Cardiac muscle cell (in vitro differentiated cells and primary cell): Measurements from ENCODE around the gene GOLGA2. TPM values are rescaled to one million over a fixed set of nuclear protein-coding genes. Genes with fewer than 3 reads are reported as not detected.

Experiments
- DNase-seq, 2 donors: peaks; one replicate each; pipeline versions ENCODE4 v3.0.0 to v3.0.0-alpha.2; 2010 to 2017; ENCODE audit warnings: low read depth in 1 of 2, low spot score in 1 of 2
- H3K27ac ChIP-seq: fragments of 200-600 bp; sonication (generic); 2 replicates; pipeline ENCODE4 v1.5.1; 2016
- H3K27me3 ChIP-seq: fragments of 200-600 bp; sonication (generic); 2 replicates; pipeline ENCODE4 v1.6.0; 2016; ENCODE audit warnings: control low read depth
- H3K36me3 ChIP-seq: fragments of 200-600 bp; sonication (generic); 2 replicates; pipeline ENCODE4 v1.5.1; 2016; ENCODE audit warnings: control low read depth
- H3K4me1 ChIP-seq: fragments of 200-600 bp; sonication (generic); 2 replicates; pipeline ENCODE4 v1.8.1; 2017; ENCODE audit warnings: low read depth, mild to moderate bottlenecking, mixed run types
- H3K4me3 ChIP-seq: fragments of 200-600 bp; sonication (generic); 2 replicates; pipeline ENCODE4 v1.5.1; 2016; ENCODE audit warnings: mild to moderate bottlenecking
- H3K9me3 ChIP-seq: fragments of 200-600 bp; sonication (generic); 2 replicates; pipeline ENCODE4 v1.5.1; 2017; ENCODE audit warnings: low read depth, mild to moderate bottlenecking, control low read depth
- polyA plus RNA-seq: library from polyadenylated mRNA; unstranded; fragments of >200 nt; fragmentation: Nextera tagmentation; extraction: Ambion mirVana; gene quantifications from 2 replicates; pipeline ENCODE4 v1.2.1, GENCODE V29; 2016
- total RNA-seq: library from RNA; depleted of rRNA; stranded (reverse); fragments of >200 nt; gene quantifications from 2 replicates; pipeline ENCODE4 v1.2.3, GENCODE V29; 2016
- TF ChIP-seq, protein P1 (sequence below): IDR thresholded peaks from 2 replicates; pipeline ENCODE4 v1.5.1; 2012; ENCODE audit warnings: low read depth, mild to moderate bottlenecking, low read length

Gene GOLGA2, protein sequence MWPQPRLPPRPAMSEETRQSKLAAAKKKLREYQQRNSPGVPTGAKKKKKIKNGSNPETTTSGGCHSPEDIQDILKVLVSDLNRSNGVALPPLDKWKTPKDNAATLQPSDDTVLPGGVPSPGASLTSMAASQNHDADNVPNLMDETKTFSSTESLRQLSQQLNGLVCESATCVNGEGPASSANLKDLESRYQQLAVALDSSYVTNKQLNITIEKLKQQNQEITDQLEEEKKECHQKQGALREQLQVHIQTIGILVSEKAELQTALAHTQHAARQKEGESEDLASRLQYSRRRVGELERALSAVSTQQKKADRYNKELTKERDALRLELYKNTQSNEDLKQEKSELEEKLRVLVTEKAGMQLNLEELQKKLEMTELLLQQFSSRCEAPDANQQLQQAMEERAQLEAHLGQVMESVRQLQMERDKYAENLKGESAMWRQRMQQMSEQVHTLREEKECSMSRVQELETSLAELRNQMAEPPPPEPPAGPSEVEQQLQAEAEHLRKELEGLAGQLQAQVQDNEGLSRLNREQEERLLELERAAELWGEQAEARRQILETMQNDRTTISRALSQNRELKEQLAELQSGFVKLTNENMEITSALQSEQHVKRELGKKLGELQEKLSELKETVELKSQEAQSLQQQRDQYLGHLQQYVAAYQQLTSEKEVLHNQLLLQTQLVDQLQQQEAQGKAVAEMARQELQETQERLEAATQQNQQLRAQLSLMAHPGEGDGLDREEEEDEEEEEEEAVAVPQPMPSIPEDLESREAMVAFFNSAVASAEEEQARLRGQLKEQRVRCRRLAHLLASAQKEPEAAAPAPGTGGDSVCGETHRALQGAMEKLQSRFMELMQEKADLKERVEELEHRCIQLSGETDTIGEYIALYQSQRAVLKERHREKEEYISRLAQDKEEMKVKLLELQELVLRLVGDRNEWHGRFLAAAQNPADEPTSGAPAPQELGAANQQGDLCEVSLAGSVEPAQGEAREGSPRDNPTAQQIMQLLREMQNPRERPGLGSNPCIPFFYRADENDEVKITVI
- total RNA-seq (95.3 and 96.4 TPM in 2 replicates), polyA plus RNA-seq (32.0 and 35.3 TPM in 2 replicates)

DNA sequence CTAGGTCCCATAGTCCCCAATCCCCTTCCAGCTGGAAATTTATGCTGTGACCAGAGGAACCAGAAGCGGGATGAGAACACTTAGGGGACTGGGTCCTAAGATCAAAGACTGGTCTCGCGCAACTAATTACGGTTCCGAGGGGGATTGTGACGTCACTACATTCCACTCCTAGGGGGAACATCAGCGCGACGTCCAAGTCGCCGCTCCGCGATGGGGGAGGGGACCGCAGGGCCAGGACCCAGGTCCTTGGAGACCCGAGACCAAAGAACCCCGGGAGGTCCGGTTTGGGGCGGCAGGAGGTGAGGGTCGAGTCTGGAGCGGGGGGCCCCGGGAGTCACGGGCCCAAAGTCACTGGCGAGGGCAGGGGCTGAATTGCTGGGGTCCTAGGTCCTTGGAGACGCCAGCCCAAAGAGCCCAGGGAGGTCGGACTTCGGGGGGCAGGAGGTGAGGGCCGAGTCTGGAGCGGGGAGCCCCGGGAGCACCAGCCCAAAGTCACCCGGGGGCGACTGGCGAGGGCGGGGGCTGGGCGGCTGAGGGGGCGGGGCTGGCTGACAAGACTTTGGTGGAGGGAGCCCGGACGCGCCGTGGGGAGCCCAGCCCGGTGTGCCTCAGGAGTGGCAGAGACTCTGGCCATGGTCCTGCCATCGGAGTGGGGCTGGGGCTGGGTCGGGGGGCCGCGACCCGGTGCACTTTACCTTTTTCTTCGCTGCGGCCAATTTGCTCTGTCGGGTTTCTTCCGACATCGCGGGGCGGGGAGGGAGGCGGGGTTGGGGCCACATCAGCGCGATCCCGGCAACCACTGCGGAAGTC, at the start of gene GOLGA2:
Gene GOLGA2 (minus strand): TSS at position 810 of the 810 bp plus-strand sequence. CDS start 31 bp downstream, at position 779.
- TF ChIP-seq, protein P1, sequence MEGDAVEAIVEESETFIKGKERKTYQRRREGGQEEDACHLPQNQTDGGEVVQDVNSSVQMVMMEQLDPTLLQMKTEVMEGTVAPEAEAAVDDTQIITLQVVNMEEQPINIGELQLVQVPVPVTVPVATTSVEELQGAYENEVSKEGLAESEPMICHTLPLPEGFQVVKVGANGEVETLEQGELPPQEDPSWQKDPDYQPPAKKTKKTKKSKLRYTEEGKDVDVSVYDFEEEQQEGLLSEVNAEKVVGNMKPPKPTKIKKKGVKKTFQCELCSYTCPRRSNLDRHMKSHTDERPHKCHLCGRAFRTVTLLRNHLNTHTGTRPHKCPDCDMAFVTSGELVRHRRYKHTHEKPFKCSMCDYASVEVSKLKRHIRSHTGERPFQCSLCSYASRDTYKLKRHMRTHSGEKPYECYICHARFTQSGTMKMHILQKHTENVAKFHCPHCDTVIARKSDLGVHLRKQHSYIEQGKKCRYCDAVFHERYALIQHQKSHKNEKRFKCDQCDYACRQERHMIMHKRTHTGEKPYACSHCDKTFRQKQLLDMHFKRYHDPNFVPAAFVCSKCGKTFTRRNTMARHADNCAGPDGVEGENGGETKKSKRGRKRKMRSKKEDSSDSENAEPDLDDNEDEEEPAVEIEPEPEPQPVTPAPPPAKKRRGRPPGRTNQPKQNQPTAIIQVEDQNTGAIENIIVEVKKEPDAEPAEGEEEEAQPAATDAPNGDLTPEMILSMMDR = no peak
- Histone ChIP-seq H3K4me3 (peak within 1 kb of the TSS; percentile 96), H3K27ac (peak within 1 kb of the TSS; percentile 97), H3K9me3 (no peaks in the 10 kb centered on the region), H3K27me3 (no peaks in the 10 kb centered on the region), H3K4me1 (no peaks in the 10 kb centered on the region), H3K36me3 (peaks cover 20% of the 10 kb centered on the region)
- DNase-seq = peak; percentile 66 to 73

DNA sequence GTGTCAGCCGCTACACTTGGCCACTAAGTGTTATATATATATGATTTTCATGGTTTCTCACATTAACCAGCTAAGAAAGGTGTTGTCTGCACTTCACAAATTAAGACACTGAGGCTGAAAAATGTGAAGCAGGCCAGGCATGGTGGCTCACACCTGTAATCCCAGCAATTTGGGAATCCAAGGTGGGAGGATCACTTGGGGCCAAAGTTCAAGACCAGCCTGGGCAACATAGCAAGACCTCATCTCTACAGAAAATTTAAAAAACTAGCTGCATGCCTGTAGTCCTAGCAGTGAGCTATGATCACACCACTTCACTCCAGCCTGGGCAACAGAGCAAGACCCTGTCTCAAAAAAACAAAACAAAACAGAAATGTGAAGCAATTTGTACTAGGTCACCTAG, 48.6 kb upstream of the GOLGA2 start:
- Histone ChIP-seq H3K27me3 (no peaks in the 10 kb centered on the region), H3K9me3 (no peaks in the 10 kb centered on the region), H3K4me3 (no peak overlapping the region), H3K36me3 (no peaks in the 10 kb centered on the region), H3K4me1 (peaks cover 13% of the 10 kb centered on the region), H3K27ac (no peak overlapping the region)
- TF ChIP-seq, protein P1 = no peak
- DNase-seq = no peak

DNA sequence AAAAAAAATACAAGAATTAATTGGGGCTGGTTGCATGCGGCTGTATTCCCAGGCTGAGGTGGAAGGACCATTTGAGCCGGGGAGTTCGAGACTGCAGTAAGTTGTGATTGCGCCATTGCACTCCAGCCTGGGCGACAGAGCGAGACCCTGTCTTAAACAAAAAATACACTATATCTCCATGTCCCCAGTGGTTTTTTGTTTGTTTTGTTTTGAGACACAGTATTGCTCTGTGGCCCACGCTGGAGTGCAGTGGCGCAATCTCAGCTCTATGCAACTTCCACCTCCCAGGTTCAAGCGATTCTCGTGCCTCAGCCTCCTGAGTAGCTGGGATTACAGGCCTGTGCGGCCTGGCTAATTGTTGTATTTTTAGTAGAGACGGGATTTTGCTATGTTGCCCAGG, 48.0 kb upstream of the GOLGA2 start:
- Histone ChIP-seq H3K4me1 (peaks cover 13% of the 10 kb centered on the region), H3K36me3 (no peaks in the 10 kb centered on the region), H3K27ac (no peak overlapping the region), H3K27me3 (no peaks in the 10 kb centered on the region), H3K4me3 (peak overlapping the region; percentile 60), H3K9me3 (no peaks in the 10 kb centered on the region)
- TF ChIP-seq, protein P1 = no peak
- no peak for DNase-seq

DNA sequence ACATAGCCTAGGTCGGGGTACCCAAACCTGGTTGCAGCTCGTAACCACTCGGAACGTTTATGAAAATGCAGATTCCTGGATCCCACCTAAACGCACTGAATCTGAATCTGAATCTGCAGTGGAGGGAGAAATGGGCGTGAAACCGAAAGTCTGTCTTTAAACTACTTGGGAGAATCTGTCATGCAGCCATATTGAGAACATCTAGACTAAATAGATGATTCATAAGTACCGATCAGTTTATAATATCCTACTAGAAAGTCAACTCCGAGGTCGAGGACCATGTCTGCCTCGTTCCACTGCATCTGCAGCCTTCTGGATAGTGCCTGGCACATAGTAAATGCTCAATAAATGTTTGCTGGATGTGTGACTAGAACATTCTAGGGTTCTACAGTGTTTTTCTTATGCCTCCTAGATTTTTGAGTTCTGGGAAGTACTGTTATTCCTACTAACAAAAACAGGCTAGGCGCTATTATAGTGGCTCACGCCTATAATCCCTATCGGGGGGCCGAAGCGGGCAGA, 47.5 kb upstream of the GOLGA2 start:
- TF ChIP-seq, protein P1 = no peak
- Histone ChIP-seq H3K9me3 (no peaks in the 10 kb centered on the region), H3K4me3 (peak overlapping the region; percentile 60), H3K27me3 (no peaks in the 10 kb centered on the region), H3K4me1 (peaks cover 13% of the 10 kb centered on the region), H3K36me3 (no peaks in the 10 kb centered on the region), H3K27ac (peak overlapping the region; percentile 87)
- peak in 1 of 2 donors; percentile 27 for DNase-seq
